ENCODE results near the gene ADGRA1.

Gene ADGRA1

GRCh38 chr10:133164816-133165555 is 77.3 kb downstream of the ADGRA1 start:
- Histone ChIP-seq H3K27me3 (peaks cover 0 to 88% of the 10 kb centered on the region in 2 donors), H3K9me3 (no peaks in the 10 kb centered on the region), H3K36me3 (no peaks in the 10 kb centered on the region), H3K4me3 (no peak overlapping the region), H3K4me1 (peaks cover 0 to 19% (median 16%) of the 10 kb centered on the region in 4 donors), H3K27ac (no peak overlapping the region)
- no peak for TF ChIP-seq CTCF (IDR thresholded peaks at IDR 0.05)
- intact Hi-C loops (cut with DNase I; ENCODE audit: low total_unique reads), result no loop called here
- DNase-seq, result peak; percentile 7 to 48

GRCh38 chr10:133165556-133166503 is 78.1 kb downstream of the ADGRA1 start:
- DNase-seq, result peak; percentile 0 to 59
- Histone ChIP-seq H3K27ac (no peak overlapping the region), H3K9me3 (no peaks in the 10 kb centered on the region), H3K4me1 (peaks cover 0 to 11% (median 9%) of the 10 kb centered on the region in 4 donors), H3K4me3 (no peak overlapping the region), H3K36me3 (no peaks in the 10 kb centered on the region), H3K27me3 (peaks cover 0 to 80% of the 10 kb centered on the region in 2 donors)
- intact Hi-C loops (cut with DNase I; ENCODE audit: low total_unique reads), result no loop called here
- TF ChIP-seq CTCF (IDR thresholded peaks at IDR 0.05), result no peak

- intact Hi-C loops (cut with DNase I; ENCODE audit: low total_unique reads), result no loop called here
- DNase-seq, result peak; percentile 18 to 46
- TF ChIP-seq CTCF (IDR thresholded peaks at IDR 0.05), result no peak
- Histone ChIP-seq H3K27ac (no peak overlapping the region), H3K27me3 (peaks cover 0 to 74% of the 10 kb centered on the region in 2 donors), H3K4me3 (no peak overlapping the region), H3K9me3 (no peaks in the 10 kb centered on the region), H3K36me3 (no peaks in the 10 kb centered on the region), H3K4me1 (peaks cover 0 to 5% (median 2%) of the 10 kb centered on the region in 4 donors)
These were observed 78.7 kb downstream of the ADGRA1 start for GRCh38 chr10:133166504-133166827.

GRCh38 chr10:133166828-133167692 is 79.3 kb downstream of the ADGRA1 start:
- H3K4me3 ChIP-seq, result no peak overlapping the region

More at GRCh38 chr10:133166828-133167692, 79.3 kb downstream of the ADGRA1 start:
- peaks cover 0 to 68% of the 10 kb centered on the region in 2 donors for H3K27me3 ChIP-seq
- H3K27ac ChIP-seq, result no peak overlapping the region
- H3K9me3 ChIP-seq, result no peaks in the 10 kb centered on the region
- DNase-seq, result peak; percentile 10 to 52
- H3K36me3 ChIP-seq, result no peaks in the 10 kb centered on the region
- no peak for TF ChIP-seq CTCF (IDR thresholded peaks at IDR 0.05)
- intact Hi-C loops (cut with DNase I; ENCODE audit: low total_unique reads), result no loop called here
- H3K4me1 ChIP-seq, result no peaks in the 10 kb centered on the region

All from tibial artery (tissue), 4 donors.